Bronchial epithelial cell (primary cell): ENCODE results near the gene CLDN14. TPM values are rescaled to one million over a fixed set of nuclear protein-coding genes. Genes with fewer than 3 reads are reported as not detected.
A peak's percentile ranks its signal among the peaks of the same experiment; 100 is the strongest.

Experiments
- DNase-seq: peaks from one replicate; pipeline ENCODE4 v3.0.0-alpha.2; 2010; ENCODE audit warnings: low read depth
- FAIRE-seq: peaks from 2 replicates; lab custom pipeline; 2011; peaks lifted over from hg19 to GRCh38; lab: Jason Lieb, UNC
- H3K27me3 ChIP-seq: 2 replicates; pipeline ENCODE4 v1.5.1; 2011; ENCODE audit warnings: low read length; ENCODE audit not compliant: control insufficient read depth, insufficient read depth
- H3K36me3 ChIP-seq: 2 replicates; pipeline ENCODE4 v1.5.1; 2011; ENCODE audit warnings: low read length; ENCODE audit not compliant: control insufficient read depth, insufficient read depth
- H3K4me3 ChIP-seq: 2 replicates; pipeline ENCODE4 v1.5.1; 2011; ENCODE audit warnings: mild to moderate bottlenecking, low read depth, low read length, control low read depth
- total RNA-seq: library from RNA; depleted of rRNA; stranded (reverse); fragments of >200 nt; gene quantifications from 2 replicates; pipeline ENCODE4 v1.2.1, GENCODE V29; 2014
- TF ChIP-seq, protein P1 (sequence below): IDR thresholded peaks from 2 replicates; pipeline ENCODE4 v1.5.1; 2011; ENCODE audit warnings: mild to moderate bottlenecking, moderate library complexity, low read length, control low read depth, inconsistent platforms; ENCODE audit not compliant: insufficient read depth, severe bottlenecking

Gene CLDN14
- total RNA-seq, 1 donor from 2014 or later = not detected

DNA sequence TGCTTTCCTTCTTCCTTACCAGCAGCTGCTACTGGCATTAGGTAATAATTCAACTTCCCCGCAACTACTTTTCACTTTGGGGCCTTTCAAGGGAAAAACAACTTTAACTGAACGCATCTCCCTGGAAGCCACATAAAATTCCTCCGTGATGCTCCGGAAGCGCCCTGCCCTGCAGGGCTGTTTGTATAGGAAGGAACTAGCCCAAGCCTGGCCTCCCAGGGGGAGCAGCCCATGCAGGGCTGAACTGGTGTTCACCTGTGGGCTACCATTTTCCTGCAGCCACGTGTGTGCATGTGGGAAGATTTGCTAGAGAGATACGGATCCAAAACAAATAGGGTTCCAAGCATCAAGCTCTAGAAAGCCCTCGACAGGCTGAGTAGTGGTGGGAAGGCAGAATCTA lies 14.4 kb downstream of the CLDN14 start:
- Histone ChIP-seq H3K4me3 (no peak overlapping the region), H3K36me3 (no peaks in the 10 kb centered on the region), H3K27me3 (no peaks in the 10 kb centered on the region)
- TF ChIP-seq, protein P1, sequence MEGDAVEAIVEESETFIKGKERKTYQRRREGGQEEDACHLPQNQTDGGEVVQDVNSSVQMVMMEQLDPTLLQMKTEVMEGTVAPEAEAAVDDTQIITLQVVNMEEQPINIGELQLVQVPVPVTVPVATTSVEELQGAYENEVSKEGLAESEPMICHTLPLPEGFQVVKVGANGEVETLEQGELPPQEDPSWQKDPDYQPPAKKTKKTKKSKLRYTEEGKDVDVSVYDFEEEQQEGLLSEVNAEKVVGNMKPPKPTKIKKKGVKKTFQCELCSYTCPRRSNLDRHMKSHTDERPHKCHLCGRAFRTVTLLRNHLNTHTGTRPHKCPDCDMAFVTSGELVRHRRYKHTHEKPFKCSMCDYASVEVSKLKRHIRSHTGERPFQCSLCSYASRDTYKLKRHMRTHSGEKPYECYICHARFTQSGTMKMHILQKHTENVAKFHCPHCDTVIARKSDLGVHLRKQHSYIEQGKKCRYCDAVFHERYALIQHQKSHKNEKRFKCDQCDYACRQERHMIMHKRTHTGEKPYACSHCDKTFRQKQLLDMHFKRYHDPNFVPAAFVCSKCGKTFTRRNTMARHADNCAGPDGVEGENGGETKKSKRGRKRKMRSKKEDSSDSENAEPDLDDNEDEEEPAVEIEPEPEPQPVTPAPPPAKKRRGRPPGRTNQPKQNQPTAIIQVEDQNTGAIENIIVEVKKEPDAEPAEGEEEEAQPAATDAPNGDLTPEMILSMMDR = no peak
- DNase-seq = no peak
- FAIRE-seq = no peak

DNA sequence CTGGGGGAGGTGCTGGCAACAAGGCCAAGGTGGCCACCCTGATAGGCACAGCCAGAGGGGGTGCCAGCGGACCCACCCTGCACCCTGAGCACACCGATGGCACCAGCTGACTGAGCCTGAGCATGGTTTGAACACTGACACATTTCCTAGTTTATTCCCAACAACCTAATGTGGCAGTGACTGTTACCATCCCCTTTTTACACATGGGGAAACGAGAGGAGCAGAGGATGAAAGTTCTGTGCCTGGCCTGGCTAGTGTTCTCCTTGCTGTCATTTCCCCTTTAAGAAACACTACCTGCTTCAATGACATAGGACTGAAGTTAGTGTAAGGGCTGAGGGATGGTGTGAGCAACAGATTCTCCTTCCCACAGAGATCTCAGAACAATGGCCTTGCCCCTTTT lies 15.3 kb downstream of the CLDN14 start:
- TF ChIP-seq, protein P1 = no peak
- H3K36me3 ChIP-seq = no peaks in the 10 kb centered on the region
- FAIRE-seq (no peak), DNase-seq (no peak)
- no peak overlapping the region for H3K4me3 ChIP-seq
- H3K27me3 ChIP-seq = no peaks in the 10 kb centered on the region

DNA sequence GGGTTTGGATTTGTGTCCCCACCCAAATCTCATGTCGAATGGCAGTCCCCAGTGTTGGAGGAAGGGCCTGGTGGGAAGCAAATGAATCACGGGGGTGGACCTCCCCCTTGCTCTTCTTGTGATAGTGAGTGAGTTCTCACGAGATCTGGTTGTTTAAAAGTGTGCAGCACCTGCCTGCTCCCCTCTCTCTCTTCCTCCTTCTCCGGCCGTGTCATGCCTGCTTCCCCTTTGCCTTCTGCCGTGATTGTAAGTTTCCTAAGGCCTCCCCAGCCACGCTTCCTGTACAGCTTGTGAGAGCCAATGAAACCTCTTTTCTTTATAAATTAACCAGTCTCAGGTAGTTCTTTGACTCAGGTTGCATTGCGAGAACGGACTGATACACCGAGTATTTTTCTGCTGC lies 15.9 kb downstream of the CLDN14 start:
- TF ChIP-seq, protein P1 = no peak
- Histone ChIP-seq H3K27me3 (no peaks in the 10 kb centered on the region), H3K4me3 (no peak overlapping the region), H3K36me3 (no peaks in the 10 kb centered on the region)
- no peak for FAIRE-seq
- DNase-seq = no peak

DNA sequence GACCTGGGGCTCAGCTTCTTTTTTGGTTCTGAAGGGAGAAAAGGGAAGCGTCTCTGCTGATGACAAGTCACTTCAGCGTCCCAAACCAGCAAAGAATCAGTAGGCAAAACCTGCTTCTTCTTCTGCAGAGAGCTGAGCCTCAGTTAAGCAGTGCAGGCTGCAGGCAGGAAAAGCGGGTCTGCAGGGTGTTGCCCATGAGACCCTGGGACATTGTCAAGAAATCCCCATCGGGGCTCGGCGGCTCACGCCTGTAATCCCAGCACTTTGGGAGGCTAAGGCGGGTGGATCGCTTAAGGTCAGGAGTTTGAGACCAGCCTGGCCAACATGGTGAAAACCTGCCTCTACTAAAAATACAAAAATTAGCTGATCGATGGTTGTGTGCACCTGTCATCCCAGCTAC lies 16.7 kb downstream of the CLDN14 start:
- FAIRE-seq (no peak), DNase-seq (no peak)
- no peak overlapping the region for H3K4me3 ChIP-seq
- H3K36me3 ChIP-seq = no peaks in the 10 kb centered on the region
- H3K27me3 ChIP-seq = no peaks in the 10 kb centered on the region
- TF ChIP-seq, protein P1 = no peak

DNA sequence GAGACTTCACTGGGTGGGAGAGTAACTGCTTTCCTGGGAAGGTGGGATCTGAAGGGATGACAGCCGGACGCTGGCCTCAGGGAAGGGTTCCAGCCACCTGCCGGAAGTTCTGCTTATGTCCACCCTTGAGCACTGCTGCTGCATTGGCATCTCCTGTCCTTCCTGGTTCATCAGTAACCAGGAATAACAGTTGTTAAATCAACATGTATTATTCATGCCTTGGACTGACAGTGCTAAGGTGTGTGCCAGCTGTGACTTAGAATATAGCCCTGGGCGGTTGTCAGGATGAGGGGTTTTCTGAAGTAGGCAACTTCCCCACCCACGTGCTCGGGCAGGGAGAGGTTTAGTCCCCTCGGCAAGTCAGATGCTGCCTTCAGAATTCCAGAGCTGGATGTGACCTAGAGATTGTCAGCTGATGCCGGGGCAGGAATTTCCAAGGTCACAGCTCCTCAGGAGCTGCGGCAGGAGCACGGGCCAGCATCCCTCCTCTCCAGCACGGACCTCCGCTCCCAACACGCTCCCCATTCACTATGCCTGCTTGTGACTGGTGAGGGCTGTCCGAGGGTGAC lies 17.9 kb downstream of the CLDN14 start:
- H3K27me3 ChIP-seq = no peaks in the 10 kb centered on the region
- no peaks in the 10 kb centered on the region for H3K36me3 ChIP-seq
- peak; percentile 74 for DNase-seq
- TF ChIP-seq, protein P1 = no peak
- no peak overlapping the region for H3K4me3 ChIP-seq
- FAIRE-seq = no peak
